Ammon's horn (tissue), 1 donor: ENCODE data around the gene MBD4.

ENCODE experiments used
- DNase-seq: peaks from one replicate; pipeline ENCODE4 v3.0.0-alpha.2; 2016; ENCODE audit warnings: low spot score

The MBD4 gene

DNA sequence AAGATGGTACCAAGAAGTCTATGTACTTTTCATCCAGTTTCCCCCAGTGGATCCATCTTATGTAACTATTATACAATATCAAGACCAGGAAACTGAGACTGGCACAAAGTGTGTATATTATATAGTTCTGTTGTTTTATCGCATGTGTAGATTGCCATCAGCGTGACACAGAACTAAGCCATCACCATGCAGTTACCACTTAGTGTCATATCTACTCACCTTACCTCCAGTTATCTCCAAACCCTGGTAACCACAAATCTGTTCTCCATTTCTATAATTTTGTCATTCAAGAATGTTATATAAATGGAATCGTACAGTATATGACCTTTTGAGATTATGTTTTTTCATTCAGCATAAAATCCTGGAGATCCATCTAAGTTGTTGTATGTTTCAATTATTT, 23.3 kb upstream of the MBD4 start:
- no peak for DNase-seq

DNA sequence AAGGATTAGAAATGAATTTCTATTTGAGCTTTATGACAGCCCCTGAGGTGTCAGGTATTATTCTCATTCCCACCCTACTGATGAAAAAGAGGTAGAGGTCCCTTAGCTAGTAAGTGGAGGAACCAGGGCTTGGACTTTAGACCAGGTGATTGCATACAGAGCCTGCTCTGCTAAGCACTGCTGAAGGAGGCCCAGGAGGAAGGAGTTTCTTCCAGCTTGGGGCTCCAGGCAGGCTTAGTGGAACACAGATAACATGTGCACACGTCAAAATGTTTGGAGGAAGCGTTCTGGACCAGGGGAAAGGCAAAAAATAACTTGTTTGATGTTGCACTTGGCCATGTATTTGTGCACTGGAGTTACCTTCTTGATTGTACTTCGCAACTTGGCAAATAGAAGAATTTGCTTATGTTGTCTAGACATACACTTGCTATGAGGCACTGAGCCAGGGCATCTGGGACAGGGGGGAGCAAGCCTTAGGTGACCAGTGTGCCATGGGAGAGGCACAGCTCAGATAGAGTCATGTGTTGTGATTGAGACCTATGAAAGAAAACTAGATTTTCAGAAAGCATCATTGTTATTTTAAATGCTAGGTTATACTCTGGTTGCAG, 22.7 kb upstream of the MBD4 start:
- no peak for DNase-seq

DNA sequence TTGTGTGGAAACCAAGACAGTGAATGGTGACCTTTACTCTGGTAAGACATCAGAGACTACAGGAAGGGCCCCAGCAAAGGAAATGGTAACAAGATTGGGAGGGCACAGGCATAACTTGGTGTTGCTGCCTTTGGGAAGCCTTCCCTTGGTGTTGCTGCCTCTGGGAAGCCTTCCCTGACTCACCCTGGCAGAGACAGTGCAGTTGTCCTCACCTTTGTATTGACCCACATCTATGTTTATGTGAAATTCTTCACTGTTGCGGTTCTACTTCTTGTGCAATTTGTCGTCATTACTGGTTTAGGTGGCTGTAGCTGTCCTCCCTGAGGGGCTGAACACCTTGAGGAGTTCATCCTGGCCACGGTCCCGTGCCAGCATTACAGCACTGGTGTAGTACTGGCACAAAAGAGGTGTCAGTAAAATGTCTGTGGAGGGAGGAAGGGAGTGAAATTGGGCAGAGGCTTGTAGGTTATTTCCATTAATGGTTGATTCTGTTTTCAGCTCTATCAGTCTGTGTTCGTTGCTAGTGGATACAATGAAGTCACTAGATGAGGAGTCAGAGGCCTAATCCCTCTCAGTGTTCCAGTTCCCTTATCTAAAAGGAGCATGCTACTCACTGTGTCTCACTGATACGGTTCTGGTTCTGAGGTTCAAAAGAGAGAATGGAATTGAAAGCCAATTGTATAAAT, 21.9 kb upstream of the MBD4 start:
- DNase-seq: peak; percentile 61

DNA sequence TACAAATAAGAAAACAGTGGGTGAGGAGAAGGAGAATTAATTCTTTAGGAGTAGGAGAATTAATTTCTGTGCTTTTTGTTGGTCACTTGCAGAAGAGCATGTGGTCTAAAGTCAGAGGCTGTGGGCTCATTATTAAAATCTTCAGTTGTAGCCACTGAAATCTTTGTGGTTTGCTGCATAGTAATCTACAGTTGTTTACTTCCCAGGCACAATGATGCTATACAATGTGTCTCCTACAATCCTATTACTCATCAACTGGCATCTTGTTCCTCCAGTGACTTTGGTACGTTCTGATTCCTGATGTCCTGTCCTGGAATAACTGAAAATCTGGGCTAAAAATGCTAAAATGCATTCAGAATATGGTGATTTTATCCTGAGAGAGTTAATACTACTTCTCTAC, 21.3 kb upstream of the MBD4 start:
- DNase-seq: no peak

DNA sequence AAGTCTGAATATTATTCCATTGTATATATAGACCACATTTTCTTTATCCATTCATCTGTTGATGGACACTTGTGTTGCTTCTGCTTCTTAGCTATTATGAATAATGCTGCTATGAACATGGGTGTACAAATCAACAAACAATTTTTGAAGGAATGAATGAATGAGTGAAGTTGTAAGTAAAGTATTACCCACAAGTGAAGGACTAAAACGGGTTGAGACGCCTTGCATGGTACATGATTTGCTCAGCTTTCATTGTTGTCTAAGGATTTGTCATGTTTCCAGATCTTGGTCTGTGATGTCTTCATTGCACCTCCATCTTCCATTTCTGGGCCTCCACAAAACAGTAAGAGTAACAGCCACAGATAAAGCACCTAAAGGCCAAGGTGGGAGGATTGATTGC, 20.8 kb upstream of the MBD4 start:
- no peak for DNase-seq

DNA sequence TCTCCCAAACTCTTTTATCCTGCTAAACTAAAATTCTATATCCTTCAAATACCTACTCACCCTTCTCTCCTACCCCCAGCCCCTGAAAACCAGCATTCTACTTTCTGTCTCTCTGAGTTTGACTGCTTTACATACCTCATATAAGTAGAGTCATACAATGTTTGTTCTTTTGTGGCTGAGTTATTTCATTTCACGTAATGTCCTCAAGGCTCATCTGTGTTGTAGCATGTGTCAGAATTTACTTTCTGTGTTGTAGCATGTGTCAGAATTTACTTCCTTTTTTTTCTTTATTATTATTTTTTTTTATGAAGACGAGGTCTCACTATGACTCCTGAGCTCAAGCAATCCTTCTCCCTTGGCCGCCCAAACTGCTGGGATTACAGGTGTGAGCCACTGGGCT, 20.4 kb upstream of the MBD4 start:
- no peak for DNase-seq

DNA sequence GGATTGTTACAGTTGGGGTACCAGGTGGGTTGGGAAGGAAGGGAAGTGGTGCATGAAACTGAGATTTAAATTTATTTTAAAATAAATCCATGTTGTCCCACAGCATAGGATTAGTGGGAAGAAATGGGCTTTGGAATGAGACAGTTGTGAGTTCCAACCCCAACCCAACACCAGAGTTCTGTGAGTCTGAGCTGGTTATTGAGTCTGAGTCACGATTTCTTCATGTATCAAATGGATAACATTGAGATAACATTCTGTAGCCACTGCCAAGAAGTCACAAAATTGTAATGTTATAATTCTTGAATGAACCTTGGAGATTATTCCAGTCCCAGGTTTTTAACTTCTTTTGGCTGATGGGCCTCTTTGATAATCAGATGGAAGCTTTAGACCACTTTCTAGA, 14.0 kb upstream of the MBD4 start:
- DNase-seq: no peak

DNA sequence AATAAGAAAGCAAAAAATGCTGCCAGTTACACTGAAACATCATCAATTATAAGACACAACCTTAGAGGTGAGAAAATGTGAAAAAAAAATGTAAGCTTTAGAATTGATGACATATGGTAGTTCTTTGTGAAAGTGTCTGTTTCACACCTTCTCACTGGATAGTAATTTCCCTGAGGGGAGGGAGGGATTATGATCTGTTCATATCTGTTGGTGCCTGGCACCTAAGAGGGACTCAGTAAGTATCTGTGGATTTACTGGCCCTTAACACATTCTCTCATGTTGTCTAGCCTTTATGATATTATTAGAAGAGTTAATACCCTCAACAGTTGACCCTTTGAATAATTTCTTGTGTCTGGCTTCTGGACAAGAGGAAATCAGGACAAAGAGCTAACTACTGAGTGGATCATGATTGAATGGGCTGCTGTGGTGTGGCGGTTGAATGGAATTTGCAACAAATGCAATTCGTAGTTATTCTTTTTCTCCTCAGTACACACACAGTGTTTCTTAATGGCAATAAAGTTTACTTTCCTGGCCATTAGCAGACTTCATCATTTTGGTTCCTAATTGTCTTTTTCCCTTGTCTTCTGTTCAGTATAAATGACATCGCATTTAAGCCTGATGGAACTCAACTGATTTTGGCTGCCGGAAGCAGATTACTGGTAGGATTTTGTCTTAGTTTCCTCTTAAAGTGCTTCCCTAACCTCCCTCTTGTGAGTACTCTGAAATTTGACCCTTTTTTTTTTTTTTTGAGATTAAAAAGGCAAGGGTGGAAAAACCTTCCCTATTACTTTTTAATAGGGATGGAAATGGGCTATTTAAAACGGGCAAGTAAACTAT, 9.7 kb upstream of the MBD4 start:
- no peak for DNase-seq

DNA sequence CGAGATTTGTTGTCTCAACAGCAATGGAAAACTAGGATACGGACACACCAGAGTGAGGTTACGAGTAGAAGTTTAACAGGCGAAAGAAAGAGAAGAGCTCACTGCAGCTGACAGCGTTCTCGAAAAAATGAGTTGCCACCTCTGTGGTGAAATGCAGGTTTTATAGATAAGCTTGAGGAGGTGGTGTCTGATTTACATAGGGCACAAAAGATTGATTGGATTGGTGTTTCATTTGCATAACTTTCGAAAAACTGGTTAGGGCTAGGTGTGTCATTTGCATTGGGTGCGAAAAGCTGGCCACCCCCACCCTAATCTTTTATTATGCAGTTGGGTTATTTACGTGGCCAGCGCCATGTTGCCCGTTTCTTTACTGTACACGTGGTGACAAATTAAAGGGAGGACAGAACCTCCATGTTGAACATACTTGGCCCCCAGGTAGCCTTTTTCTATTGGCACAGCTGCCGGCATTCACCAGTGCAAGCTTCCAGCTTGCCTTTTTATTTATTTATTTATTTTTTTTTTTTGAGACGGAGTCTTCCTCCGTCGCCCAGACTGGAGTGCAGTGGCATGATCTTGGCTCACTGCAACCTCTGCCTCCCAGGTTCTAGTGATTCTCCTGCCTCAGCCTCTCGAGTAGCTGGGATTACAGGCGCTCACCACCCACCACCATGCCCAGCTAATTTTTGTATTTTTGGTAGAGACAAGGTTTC, 8.6 kb upstream of the MBD4 start:
- no peak for DNase-seq

DNA sequence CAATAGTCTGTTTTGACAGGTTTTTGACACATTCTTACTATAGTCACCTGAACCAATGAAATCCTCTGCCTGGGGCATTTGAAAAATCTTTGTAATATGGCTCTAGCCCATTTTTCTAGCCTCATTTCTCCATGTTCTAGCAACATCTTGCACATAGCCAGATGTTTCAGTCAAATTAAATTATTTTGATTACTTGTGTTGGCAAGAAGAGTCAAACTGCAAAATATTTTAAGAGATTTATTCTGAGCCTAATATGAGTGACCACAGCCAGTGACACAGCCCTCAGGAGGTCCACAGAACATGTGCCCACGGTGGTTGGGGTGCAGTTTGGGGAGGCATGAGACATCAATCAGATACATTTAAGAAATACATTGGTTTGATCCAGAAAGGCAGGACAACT, 7.2 kb upstream of the MBD4 start:
- DNase-seq: no peak

DNA sequence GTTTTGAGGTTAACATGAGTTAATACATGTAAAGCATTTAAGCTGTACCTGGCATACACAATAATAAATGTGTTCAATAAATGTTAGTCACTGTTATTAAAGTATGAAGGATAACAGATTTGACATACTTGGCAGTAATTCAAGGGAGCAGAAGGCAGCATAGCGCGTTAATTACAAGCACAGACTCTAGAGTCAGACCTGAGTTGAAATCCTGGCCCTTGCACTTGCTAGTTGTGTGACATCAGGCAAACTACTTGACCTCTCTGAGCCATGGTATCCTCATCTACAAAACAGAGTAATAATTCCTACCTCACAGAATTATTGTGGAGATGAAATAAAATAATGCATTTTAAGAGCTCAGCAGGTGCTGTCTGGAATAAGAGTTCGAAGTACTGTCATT, 5.7 kb upstream of the MBD4 start:
- DNase-seq: no peak

DNA sequence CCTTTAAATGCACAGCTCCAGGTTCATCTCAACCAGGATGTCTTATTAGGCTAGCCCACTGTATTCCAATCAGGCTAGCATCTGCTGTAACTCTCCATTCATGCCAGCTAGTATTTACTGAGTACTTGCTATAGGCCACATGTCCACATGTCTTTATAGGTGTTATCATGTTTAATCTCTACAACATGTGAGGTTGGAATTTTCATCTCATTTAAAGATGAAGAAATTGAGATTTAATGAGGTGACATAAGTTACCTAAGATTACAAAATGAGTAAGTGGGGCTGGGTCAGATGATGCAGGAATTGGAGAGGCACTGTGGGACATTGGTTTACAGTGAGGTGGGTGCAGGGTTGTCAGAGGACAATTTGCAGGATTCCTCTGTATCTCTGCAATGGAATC, 3.2 kb upstream of the MBD4 start:
- no peak for DNase-seq

DNA sequence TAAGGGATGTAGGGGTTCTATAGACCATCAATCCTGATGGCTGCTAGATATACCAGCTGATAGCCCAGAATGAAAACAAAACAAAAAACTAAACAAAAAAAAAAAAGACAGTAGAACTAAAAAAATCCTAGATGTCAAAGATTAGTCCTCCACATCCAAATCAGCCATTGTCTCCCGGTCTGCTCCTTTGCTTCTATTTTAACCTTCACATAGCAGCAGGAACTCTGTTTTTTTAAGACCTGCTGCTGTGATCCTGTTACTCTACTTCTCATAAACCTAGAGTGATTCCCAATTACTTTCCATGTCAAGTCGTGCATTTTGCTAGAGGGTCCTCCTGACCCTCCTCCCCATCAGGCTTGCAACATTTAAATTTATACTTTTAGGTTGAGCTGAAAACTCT, 2.7 kb upstream of the MBD4 start:
- DNase-seq: no peak

DNA sequence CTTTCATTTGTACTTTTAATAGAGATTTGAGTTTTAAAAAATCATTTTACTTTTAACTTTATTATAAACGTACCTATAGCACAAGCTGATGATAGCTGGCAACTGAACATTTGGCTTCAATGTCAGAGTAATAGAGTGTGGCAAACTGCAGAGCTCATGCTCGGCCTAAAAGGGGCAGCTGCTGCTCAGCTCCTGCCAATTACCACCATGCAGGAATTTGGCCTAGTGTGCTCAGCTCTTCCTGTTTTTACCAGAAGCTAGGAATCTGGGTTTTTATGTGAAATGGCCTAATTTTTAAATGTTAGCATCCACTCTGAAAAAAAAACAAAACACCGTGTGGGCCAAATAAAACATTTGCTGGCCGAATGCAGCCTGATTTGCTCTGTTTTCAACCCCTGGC, 2.0 kb upstream of the MBD4 start:
- peak; percentile 82 for DNase-seq

DNA sequence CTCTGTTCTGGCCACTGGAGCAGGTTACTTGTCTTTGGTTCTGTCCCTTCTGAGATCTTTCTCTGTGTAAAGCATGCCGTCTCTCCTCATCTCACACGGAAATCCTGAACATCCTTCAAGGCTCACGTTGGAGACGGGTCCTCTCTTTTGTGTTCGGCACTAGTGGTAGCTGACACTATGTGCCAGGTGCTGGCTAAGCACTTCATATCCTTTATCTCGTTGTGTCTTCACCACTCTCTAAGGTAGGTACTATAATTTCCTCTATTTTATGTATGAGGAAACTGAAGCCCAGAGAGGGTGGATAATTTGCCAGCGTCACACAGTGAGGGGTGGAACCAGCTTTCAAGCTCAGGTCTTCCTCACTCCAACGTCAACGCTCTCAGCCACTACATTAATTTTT, 1.5 kb upstream of the MBD4 start:
- no peak for DNase-seq

DNA sequence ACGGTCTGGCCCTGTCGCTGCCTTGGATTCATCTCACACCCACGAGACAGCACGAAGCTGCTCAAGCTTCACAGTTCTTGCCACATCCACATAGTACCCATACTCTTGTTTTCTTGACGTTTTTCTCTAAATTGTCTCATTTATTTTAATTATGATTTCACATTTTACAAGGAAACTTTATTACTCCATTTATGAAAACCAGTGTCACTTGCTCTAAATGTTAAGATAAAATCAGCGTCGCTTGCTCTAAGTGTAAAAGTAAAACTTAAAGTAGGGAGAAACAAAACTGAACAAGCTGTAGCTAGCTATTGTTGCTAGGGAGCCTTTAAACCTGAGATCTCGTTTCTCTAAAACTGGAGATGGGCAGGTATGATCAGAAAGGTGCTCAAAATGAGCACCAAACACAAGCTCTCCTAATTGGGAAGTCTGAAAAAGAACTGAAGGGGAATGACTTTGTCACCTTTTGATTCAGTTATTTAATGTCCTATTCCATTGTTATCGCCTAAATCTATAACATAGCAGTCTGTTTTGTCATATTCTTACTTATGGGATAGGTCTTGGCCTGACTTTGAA, 956 bp upstream of the MBD4 start:
- DNase-seq: no peak

DNA sequence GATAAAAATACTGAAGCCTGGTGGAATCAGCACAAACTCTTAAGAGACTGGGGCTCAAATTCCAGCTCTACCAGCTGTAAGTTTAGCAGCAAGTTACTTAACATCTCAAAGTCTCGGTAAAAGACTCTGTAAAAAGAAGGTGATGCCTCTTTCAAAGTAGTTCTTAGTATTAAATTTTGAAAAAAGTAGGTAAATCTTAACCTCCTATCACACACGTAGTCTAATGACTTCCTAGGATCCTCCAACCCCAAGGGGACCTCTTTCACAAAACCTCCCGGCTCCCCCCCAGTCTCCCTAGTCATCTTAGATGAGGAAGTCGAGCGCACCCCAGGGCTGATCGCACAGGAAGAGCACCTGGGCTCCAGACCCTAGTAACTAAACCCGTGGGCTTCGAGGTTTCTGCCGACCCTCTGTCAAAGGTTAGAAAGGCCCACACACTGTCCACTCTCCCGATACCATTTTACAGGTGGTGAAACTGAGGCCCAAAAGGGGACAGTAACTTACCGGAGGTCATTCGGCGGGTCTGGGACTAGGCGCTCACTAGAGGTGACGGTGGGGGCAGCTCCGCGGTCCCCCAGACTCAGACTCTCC, 427 bp downstream of the MBD4 start:
- DNase-seq: peak; percentile 32

DNA sequence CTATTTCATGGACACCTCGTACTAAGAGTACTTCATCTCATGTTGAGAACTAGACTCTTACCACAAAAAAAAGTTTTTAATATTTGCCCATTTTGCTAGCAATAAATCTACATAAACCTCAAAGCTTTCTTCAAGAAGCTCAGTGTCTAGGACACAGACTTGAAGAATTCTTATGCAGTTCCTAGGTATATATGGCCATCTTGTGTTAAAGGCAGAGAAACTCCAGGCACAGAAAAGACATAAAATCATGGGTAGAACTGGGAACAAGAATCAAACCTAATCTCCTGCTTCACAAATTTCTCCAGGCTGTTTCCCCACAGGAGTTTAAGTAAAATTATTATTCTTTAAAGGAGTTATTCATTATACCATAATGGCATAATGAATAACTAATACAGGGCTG, 4.4 kb downstream of the MBD4 start:
- DNase-seq: no peak

DNA sequence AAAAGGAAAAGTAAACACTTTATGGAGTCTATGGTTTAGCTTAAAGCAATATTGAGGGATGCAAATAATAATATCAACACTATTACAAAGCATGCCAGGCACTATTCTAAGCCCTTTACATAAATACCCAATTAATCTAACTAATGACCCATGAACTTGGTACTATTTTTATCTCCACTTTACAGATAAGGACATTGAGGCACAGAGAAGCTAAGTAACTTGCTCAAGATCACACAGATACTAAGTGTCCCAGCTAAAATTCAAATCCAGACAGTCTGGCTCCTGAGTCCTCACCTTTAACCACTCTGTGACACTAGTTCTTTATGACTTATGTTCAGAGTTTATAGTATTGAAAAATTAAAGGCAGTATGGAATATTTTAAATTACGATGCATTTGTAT, 5.6 kb downstream of the MBD4 start:
- no peak for DNase-seq

DNA sequence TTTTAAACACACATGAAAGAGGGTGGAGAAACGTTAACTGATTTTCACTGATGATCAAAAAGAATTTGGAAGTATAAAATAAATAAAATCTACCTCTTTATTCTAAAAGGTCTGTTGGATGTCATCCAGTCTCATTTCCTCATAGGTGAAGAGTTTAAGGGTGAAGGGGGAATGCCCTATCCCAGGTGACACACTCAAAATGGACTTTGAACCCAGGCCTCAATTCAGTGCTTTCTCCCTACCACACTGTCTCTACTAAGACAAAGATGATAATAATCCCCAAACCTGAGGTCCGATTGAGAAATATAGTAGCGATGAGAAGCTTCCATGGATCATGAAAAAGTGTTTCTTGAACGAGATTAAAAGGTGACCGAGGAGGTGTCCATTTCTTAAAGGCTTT, 6.2 kb downstream of the MBD4 start:
- DNase-seq: no peak

DNA sequence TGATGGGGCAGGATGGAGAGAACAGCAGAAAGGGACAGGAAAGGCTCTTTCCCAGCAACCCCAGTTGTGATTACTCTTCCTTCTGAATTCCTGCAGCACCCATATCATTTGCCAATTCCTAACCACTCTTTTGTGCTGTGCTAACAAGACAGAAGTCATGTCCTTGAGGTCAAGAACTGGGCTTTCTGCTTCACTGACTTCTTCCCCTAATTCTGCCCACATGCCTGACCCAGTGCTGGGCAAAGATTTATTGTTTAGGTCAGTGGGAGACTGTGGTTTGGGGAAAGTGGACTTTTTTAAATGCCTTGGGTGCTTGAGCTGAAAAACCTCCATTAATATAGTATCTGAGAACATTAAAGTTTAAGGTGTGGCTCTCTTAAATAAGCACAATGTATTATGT, 7.1 kb downstream of the MBD4 start:
- no peak for DNase-seq

DNA sequence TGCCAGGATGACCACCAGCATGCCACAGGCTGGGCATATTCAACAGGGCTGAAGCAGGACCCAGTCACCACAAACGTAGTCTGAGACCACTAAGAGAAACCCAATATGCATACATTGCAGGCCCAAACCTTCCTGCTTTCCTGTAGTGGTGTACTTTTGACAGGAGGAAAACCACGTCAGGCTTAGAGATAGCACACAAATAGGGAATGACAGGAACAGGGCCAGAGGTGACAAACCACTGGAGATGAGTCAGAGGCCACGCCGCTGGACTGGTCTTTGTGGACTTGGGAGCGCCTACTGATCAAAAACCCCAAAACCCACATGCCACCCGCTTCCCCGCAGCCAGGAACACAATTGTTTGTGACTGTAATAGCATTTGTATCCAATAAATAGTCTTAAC, 7.7 kb downstream of the MBD4 start:
- DNase-seq: no peak
